H1 (cell line): Measurements from ENCODE around the gene ZSWIM6. TPM values are rescaled to one million over a fixed set of nuclear protein-coding genes. Genes with fewer than 3 reads are reported as not detected.

ENCODE experiments used
- ATF2 ChIP-seq: IDR thresholded peaks from 2 replicates; pipeline ENCODE4 v1.6.1; 2012; ENCODE audit warnings: low read length, inconsistent platforms
- E2F6 ChIP-seq: IDR thresholded peaks from 2 replicates; pipeline ENCODE4 v1.6.1; 2012; ENCODE audit warnings: inconsistent platforms
- KDM1A ChIP-seq: fragments of 200-600, 300-600 bp; sonication (generic); IDR thresholded peaks from 2 replicates; pipeline ENCODE4 v1.7.1; 2016; ENCODE audit warnings: mild to moderate bottlenecking, low read length, borderline replicate concordance
- SP1 ChIP-seq: IDR thresholded peaks from 2 replicates; pipeline ENCODE4 v1.6.1; 2011; ENCODE audit warnings: low read depth, low read length
- SP4 ChIP-seq: IDR thresholded peaks from 2 replicates; pipeline ENCODE4 v1.6.1; 2012; ENCODE audit warnings: low read length, inconsistent platforms
- TAF7 ChIP-seq: optimal IDR thresholded peaks from 2 replicates; pipeline ENCODE3; 2011; ENCODE audit warnings: low read depth, mild to moderate bottlenecking, inconsistent platforms, low read length, moderate library complexity, borderline replicate concordance
- polyA plus RNA-seq, 7 experiments: library from polyadenylated mRNA; depleted of rRNA in 3 of 7; stranded (reverse) in 5 of 7; unstranded in 2 of 7; fragments of >200 nt in 5 of 7; fragments of 200-250 nt in 2 of 7; gene quantifications; 1 replicate in 5 of 7; 2 replicates in 1 of 7; 4 replicates in 1 of 7; pipeline versions ENCODE4 v1.2.1 to v1.2.3, GENCODE V29; 2011 to 2013; ENCODE audit warnings: missing spikeins in 2 of 7, mixed read lengths in 2 of 7
- total RNA-seq: library from RNA; stranded (reverse); fragmentation: NEBNext Ultra II Directional; extraction: Animal tissue kit (Norgen Biotek cat#: 25700); gene quantifications from 2 replicates; pipeline ENCODE4 v1.2.1, GENCODE V29; 2021
- TF ChIP-seq, protein P1 (sequence below): fragments of 300-600 bp; sonication (generic); IDR thresholded peaks from 2 replicates; pipeline ENCODE4 v1.7.1; 2012; ENCODE audit warnings: low read length, moderate library complexity, mild to moderate bottlenecking, inconsistent platforms; ENCODE audit not compliant: insufficient replicate concordance

The ZSWIM6 gene
- total and polyA plus RNA-seq, 2 of the 8 experiments (the other 6 are each of a cell fraction or from before 2014, with no cell fraction given) = 7.9 to 12.4 TPM

- TF ChIP-seq, protein P1, sequence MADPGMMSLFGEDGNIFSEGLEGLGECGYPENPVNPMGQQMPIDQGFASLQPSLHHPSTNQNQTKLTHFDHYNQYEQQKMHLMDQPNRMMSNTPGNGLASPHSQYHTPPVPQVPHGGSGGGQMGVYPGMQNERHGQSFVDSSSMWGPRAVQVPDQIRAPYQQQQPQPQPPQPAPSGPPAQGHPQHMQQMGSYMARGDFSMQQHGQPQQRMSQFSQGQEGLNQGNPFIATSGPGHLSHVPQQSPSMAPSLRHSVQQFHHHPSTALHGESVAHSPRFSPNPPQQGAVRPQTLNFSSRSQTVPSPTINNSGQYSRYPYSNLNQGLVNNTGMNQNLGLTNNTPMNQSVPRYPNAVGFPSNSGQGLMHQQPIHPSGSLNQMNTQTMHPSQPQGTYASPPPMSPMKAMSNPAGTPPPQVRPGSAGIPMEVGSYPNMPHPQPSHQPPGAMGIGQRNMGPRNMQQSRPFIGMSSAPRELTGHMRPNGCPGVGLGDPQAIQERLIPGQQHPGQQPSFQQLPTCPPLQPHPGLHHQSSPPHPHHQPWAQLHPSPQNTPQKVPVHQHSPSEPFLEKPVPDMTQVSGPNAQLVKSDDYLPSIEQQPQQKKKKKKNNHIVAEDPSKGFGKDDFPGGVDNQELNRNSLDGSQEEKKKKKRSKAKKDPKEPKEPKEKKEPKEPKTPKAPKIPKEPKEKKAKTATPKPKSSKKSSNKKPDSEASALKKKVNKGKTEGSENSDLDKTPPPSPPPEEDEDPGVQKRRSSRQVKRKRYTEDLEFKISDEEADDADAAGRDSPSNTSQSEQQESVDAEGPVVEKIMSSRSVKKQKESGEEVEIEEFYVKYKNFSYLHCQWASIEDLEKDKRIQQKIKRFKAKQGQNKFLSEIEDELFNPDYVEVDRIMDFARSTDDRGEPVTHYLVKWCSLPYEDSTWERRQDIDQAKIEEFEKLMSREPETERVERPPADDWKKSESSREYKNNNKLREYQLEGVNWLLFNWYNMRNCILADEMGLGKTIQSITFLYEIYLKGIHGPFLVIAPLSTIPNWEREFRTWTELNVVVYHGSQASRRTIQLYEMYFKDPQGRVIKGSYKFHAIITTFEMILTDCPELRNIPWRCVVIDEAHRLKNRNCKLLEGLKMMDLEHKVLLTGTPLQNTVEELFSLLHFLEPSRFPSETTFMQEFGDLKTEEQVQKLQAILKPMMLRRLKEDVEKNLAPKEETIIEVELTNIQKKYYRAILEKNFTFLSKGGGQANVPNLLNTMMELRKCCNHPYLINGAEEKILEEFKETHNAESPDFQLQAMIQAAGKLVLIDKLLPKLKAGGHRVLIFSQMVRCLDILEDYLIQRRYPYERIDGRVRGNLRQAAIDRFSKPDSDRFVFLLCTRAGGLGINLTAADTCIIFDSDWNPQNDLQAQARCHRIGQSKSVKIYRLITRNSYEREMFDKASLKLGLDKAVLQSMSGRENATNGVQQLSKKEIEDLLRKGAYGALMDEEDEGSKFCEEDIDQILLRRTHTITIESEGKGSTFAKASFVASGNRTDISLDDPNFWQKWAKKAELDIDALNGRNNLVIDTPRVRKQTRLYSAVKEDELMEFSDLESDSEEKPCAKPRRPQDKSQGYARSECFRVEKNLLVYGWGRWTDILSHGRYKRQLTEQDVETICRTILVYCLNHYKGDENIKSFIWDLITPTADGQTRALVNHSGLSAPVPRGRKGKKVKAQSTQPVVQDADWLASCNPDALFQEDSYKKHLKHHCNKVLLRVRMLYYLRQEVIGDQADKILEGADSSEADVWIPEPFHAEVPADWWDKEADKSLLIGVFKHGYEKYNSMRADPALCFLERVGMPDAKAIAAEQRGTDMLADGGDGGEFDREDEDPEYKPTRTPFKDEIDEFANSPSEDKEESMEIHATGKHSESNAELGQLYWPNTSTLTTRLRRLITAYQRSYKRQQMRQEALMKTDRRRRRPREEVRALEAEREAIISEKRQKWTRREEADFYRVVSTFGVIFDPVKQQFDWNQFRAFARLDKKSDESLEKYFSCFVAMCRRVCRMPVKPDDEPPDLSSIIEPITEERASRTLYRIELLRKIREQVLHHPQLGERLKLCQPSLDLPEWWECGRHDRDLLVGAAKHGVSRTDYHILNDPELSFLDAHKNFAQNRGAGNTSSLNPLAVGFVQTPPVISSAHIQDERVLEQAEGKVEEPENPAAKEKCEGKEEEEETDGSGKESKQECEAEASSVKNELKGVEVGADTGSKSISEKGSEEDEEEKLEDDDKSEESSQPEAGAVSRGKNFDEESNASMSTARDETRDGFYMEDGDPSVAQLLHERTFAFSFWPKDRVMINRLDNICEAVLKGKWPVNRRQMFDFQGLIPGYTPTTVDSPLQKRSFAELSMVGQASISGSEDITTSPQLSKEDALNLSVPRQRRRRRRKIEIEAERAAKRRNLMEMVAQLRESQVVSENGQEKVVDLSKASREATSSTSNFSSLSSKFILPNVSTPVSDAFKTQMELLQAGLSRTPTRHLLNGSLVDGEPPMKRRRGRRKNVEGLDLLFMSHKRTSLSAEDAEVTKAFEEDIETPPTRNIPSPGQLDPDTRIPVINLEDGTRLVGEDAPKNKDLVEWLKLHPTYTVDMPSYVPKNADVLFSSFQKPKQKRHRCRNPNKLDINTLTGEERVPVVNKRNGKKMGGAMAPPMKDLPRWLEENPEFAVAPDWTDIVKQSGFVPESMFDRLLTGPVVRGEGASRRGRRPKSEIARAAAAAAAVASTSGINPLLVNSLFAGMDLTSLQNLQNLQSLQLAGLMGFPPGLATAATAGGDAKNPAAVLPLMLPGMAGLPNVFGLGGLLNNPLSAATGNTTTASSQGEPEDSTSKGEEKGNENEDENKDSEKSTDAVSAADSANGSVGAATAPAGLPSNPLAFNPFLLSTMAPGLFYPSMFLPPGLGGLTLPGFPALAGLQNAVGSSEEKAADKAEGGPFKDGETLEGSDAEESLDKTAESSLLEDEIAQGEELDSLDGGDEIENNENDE = no peak
- TF ChIP-seq TAF7 = no peak
- TF ChIP-seq SP4 = no peak
- TF ChIP-seq ATF2 = no peak
- no peak for TF ChIP-seq KDM1A
- no peak for TF ChIP-seq SP1
- TF ChIP-seq E2F6 = no peak
These were observed 78.8 kb downstream of the ZSWIM6 start (continued) for GRCh38 chr5:61410811-61411210.
